ENCODE results near the gene CD3G.
"Not testable (repeated sequence)": the region's sequence is repeated elsewhere in the genome, so short reads cannot be mapped to it uniquely, and the experiment has no call there.

Gene CD3G

DNA sequence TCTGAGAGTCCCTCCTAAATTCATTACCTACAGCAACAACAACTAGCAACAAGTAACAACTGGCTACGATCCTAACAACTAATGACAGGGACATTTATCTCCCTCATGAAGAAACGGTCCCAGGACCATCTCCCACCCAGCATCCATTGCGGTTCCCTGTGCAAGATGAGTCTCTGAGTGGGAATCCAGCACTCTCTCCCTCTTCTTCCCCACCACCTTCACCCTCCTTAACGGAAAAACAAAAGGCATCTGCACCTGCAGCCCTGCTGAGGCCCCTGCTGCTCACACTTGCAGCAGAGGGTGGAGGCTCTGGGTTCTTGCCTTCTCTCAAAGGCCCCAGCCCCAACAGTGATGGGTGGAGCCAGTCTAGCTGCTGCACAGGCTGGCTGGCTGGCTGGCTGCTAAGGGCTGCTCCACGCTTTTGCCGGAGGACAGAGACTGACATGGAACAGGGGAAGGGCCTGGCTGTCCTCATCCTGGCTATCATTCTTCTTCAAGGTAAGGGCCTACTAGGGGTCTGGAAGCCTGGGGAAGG is at the start of gene CD3G:
CD3G (plus strand) TSS at position 364 of the 535 bp plus-strand sequence; CDS start at position 444, 80 bp downstream.
- DNase-seq (ENCODE audit: low read depth in 2 of 2), result peak; percentile 55 to 58

DNA sequence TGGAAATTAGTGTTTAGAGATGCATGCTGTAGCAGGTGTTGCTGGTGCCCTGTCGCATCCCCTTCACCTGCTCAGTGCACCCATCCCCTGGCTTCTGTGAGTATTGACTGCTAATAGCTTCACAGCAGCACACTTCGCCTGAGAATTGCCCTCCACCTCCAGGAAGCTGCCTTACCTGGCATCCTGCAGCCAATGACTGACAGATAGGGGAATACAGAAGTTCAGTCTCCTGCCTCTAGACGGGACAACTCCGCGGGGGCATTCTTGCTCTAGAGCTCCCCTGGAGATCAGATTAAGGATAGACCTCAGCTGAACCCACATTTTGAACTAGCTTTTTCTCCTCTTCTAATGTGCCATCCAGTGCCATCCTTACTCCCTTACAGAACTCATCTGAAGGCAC is 48.9 kb upstream of the CD3G start:
- DNase-seq (ENCODE audit: low read depth in 2 of 2), result no peak

DNA sequence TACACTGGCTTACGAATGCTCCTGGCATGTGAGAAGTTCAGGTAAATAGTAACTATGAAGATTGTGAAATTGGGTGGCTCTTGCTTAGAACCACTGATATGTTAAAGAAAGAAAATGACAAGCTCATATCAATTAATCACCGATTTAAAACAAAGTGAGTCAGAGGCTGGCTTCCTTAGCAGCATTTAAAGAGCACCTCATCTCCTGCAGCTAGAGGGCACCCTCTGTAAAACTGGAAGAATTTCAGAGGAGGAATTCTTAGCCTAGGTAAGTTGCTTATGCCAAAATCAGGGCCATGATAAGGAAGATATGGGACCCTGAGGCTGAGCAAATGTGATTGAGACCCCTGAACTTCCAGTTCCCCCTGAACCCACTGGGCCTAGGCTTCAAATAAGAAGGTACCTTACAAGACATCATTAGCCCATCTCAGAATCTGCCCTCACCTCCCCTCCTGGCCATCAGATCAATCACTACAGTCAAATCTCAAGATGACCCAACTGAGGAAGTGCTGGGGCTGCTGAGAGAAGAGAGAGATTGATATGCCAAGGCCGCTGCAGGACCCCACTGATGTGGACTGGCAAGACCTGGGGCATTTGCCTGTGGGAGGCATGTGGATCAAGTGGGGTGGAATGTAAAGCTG is 48.2 kb upstream of the CD3G start:
- no peak for DNase-seq (ENCODE audit: low read depth in 2 of 2)

DNA sequence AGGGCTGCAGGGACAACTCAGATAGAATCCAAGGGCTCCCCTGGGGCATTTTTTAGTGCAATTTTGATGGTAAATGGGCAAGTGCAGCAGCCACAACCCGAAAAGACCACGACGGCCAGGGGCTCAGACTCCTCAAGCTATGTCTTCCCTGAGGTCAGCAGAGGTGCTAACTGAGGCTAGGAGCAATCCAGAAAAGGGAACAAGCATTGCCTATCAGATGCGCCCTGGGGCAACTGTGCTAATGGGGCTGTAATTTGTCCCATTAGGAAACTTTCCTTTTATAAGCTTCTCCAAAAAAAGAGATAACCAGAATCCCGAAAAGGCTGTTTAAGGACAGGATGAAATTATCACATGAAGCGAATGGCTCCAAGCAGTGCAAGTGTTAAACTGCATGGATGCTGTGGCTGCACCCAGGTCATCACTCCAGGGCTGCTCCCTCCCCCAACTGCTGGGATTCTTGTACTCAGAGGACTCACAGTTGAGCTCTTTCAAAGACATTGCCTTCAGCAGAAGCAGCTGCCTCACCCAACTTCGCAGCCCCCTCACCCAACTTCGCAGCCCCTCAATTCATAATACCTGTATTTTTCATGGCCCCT is 42.4 kb upstream of the CD3G start:
- no peak for DNase-seq (ENCODE audit: low read depth in 2 of 2)

DNA sequence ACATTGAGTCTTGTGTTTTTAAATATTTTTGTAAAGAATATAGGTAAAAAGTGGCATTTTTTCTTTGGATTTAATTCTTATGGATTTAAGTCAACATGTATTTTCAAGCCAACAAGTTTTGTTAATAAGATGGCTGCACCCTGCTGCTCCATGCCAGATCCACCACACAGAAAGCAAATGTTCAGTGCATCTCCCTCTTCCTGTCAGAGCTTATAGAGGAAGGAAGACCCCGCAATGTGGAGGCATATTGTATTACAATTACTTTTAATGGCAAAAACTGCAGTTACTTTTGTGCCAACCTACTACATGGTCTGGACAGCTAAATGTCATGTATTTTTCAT is 39.9 kb upstream of the CD3G start:
- no peak for DNase-seq (ENCODE audit: low read depth in 2 of 2)

DNA sequence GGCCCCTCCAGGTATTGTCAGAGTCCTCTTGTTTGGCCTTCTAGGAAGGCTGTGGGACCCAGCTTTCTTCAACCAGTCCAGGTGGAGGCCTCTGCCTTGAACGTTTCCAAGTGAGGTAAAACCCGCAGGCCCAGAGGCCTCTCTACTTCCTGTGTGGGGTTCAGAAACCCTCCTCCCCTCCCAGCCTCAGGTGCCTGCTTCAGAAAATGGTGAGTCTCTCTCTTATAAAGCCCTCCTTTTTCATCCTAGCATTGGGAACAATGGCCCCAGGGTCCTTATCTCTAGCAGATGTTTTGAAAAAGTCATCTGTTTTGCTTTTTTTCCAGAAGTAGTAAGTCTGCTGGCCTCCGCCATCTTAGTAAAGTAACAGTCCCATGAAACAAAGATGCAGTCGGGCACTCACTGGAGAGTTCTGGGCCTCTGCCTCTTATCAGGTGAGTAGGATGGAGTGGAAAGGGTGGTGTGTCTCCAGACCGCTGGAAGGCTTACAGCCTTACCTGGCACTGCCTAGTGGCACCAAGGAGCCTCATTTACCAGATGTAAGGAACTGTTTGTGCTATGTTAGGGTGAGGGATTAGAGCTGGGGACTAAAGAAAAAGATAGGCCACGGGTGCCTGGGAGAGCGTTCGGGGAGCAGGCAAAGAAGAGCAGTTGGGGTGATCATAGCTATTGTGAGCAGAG is 39.4 kb upstream of the CD3G start, which contains the start of gene CD3E:
CD3E (plus strand) TSS at position 163 of the 681 bp plus-strand sequence; CDS start at position 386, 223 bp downstream.
- peak; percentile 38 to 59 for DNase-seq (ENCODE audit: low read depth in 2 of 2)

DNA sequence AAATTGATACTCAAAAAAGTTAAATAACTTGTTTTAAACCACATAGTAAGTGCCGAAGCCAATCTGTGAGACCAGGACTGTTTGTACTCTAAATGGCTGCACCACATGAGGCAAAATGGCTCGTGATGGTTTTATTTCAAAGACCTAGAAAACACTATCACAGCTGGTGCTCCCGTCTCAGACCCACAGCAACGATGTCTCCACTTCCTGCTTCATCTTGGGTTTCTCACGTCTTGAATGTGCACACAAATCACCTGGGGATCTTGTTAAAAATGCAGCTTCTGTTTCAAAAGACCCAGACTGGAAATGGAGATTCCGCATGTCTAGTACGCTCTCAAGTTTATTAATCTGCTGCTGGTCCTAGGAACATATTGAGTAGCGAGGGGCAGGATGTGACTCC is 38.4 kb upstream of the CD3G start:
- DNase-seq (ENCODE audit: low read depth in 2 of 2), result no peak

DNA sequence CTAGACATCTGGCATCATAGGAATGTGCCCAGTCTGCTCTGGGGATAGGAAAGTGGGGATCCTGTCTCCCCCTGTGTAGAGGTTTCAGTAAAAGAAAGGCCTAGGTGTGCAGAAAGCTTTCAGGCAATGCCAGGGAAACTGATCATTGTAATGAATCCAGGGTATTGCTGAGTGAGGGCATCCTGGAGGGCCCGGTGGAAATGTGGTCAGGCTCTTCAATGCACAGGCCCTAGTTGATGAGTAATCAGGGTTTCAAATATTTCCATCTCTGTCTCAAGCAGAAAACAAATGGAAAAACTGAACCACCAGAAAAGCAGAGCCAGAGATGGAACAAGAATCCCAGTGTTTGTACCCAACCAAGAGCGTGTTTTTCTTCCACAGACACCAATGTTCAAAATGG is 37.6 kb upstream of the CD3G start:
- DNase-seq (ENCODE audit: low read depth in 2 of 2), result no peak

DNA sequence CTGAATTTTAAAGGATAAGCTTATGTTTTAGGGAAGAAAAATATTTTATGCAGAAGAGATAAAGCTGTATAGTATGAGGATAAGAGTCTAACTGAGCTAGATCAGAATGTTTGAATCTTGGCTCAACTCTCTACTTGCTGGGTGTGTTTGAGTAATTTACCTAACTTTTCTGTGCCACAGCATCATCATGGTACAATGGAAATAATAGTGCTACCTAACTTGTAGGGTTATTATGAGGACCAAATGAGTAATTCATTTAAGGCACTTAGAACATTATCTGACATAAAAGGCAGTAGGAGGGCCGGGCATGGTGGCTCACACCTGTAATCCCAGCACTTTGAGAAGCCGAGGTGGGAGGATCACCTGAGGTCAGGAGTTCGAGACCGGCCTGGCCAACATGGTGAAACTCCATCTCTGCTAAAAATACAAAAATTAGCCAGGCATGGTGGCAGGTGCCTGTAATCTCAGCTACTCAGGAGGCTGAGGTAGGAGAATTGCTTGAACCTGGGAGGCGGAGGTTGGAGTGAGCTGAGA is 35.1 kb upstream of the CD3G start:
- DNase-seq (ENCODE audit: low read depth in 2 of 2), result not testable (repeated sequence)

DNA sequence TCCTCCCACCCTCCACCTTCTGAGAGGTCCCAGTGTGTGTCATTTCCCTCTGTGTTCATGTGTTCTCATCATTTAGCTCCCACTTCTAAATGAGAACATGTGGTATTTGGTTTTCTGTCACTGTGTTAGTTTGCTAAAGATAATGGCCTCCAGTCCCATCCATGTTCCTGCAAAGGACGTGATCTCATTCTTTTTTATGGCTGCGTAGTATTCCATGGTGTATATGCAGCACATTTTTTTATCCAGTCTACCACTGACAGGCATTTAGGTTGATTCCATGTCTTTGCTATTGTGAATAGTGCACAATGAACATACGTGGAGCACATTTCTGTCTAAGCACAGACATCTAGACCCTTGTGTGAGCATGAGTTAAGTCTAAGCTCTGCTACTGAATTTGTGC is 33.9 kb upstream of the CD3G start:
- no peak for DNase-seq (ENCODE audit: low read depth in 2 of 2)

DNA sequence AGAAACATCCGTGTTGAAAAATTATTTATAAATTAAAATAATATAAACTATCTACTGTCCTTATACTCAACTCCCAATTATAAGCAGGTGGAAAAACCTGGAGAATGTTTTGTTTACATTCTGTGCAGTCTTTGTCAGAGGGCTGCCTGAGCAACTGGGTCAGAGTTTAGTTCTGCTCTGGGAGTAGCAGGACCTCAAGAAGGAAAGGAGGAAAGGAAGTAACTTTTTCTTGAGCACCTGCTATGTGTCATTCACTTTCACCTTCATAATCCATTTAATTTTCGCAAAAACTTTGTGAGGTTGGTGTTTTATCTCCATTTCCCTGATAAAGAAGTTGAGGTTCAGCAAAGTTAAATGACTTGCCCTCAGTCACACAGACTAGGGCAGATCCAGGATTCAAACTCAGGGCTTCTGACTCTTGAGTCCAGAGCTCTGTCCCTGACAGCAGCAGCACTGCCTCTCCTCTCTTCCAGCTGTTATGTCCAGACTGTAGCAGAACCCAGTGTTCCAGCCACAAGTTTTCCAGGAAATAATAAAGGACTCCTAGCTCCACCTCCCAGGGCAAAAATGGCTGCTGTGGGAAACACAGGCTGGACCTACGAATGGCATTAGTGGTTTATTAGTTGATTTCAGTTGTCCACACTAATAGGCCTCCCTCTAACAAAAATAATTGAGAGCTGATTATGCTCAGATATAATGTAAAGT is 33.2 kb upstream of the CD3G start:
- no peak for DNase-seq (ENCODE audit: low read depth in 2 of 2)

DNA sequence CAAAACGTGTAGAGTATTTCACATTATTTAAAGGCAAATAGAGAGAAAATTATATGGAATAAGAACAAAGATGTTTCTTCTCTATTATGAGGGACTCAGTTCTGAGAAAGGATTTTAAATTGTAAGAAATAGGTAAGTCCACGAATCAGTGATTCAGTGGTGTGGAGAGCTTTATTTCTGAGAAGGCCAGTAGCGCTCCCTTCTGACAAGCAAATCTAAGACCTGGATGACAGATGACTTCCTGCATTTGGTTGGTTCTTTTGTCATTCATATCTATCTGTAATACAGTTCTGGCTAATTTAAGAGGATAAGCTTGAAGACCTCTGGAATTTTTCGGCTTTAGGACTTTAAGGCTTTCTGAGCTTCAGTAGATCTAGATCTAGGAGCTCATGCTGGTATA is 32.6 kb upstream of the CD3G start:
- DNase-seq (ENCODE audit: low read depth in 2 of 2), result no peak

DNA sequence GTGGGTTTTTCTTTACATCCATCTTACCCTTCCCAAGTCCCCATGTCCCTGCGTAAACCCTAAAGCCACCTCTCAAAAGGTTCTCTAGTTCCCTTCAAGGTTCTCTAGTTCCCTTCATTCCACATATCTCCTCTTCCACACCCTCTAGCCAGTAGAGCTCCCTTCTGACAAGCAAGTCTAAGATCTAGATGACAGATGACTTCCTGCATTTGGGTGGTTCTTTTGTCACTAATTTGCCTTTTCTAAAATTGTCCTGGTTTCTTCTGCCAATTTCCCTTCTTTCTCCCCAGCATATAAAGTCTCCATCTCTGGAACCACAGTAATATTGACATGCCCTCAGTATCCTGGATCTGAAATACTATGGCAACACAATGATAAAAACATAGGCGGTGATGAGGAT is 31.8 kb upstream of the CD3G start:
- no peak for DNase-seq (ENCODE audit: low read depth in 2 of 2)

DNA sequence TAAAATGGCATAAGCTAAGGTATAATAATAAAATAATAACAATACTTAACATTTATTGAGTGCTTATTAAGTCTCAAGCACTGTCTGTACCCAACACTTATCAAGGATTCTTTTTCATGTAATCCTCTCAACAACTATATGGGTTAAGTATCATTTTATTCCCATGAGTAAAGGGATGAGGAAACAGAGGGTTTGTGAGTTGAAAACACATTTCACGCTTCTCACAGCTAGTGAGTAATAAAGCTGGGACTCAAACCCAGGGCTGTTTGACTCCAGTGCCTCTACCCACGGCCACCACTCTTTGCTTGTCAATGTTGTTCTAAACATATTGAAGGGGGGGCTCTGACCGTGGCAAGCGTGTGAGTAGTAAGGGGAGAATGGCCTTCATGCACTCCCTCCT is 30.9 kb upstream of the CD3G start:
- no peak for DNase-seq (ENCODE audit: low read depth in 2 of 2)

DNA sequence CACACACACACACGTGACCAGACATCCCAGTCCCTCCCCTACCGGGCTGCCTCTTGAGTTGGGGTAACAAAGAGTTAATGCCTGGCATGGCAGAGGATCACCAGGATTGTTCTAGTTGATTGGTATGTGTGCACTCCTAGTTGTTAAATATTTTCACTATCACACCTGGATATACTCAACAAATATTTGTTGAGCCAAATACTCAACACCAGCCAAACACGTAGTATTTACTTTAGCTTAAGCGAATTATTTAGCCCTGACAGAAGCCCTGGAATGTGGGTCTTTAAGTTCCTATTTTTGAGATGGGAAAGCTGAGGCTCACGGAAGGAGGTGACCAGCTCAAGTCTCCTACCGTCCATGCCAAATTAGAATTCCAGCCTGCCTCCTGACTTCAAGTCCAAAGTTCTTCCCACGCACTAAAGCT is 29.1 kb upstream of the CD3G start:
- DNase-seq (ENCODE audit: low read depth in 2 of 2), result no peak

DNA sequence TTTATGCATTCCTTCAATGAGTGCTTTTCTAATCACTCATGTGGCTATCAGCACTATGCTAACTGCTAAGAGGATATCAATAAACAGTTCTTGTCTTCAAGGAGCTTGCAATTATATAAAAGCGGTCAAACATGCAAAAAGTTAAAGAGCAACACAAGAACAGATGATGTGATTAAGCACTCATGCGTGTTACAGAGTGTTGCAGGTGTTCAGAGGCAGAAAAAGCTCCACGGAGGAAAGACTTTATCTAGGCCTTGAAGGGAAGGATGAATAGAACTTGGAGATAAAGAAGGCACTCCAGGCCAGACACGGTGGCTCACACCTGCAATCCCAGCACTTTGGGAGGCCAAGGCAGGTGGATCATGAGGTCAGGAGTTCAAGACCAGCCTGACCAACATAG is 26.0 kb upstream of the CD3G start:
- no peak for DNase-seq (ENCODE audit: low read depth in 2 of 2)

DNA sequence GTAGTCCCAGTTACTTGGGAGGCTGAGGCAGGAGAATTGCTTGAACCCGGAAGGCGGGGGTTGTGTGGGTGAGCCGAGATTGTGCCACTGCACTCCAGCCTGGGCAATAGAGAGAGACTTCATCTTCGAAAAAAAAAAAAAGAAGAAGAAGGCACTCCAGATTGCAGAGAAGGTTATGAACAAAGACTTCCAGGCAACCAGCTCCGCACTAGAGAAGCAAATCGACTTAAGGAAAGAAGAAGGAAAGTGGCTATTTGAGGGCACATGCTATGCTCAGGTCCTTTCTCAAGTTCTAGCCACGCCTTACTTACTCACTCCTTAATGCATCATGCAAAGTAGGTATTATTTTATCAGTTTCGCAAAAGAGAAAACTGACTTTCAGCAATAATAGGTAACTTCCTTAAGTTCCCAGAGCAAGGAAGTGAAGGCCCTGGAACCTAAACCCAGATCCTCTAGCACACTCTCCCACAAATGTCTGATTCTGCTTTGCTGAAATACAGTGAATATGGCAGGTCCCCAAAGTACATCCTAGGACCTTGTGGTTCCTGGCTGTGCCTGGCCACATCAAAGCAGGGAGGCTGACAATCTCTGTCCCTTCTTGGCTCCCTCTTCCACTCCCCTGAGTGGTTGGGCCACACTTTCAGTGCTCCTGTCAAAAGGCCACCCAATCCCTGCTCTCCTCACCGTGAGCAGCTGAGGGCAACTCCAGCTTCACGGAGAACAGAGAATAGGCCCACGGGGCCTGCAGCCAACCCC is 25.4 kb upstream of the CD3G start:
- DNase-seq (ENCODE audit: low read depth in 2 of 2), result no peak

DNA sequence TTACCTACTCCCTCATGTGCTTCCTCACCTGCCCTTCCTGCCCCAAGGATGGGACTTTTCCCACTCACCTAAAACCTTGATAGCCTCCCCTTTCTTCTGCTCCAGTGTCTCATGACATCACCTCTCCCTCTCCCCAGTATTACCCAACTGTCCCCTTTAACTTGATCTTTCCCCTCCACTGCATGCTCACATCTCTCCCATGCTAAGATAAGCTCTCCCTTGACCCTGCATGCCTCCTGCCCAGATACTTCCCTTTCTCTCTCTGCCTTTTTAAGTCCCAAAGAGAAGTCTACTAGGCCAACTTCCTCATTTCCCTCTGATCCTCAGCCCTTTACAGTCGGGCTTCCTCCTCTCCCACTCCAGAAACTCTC is 24.8 kb upstream of the CD3G start:
- no peak for DNase-seq (ENCODE audit: low read depth in 2 of 2)

DNA sequence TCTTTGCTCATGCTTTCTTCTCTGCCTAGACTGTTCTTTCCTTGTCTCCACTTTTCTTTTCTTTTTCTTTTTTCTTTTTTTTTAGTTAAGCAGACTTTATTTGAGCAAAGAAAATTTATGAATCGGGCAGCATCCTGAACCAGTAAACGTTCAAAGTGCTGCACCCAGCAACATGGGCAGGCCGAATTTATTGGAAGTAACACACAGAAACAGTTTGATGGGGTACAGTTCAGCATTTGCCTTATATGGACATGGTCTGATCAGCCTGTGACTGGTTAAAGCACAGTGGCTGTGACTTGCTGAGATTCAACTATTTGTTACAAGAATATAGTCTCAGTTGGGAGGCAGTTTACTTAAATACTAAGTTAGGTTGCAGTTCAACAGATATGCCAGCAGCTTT is 23.6 kb upstream of the CD3G start:
- no peak for DNase-seq (ENCODE audit: low read depth in 2 of 2)

DNA sequence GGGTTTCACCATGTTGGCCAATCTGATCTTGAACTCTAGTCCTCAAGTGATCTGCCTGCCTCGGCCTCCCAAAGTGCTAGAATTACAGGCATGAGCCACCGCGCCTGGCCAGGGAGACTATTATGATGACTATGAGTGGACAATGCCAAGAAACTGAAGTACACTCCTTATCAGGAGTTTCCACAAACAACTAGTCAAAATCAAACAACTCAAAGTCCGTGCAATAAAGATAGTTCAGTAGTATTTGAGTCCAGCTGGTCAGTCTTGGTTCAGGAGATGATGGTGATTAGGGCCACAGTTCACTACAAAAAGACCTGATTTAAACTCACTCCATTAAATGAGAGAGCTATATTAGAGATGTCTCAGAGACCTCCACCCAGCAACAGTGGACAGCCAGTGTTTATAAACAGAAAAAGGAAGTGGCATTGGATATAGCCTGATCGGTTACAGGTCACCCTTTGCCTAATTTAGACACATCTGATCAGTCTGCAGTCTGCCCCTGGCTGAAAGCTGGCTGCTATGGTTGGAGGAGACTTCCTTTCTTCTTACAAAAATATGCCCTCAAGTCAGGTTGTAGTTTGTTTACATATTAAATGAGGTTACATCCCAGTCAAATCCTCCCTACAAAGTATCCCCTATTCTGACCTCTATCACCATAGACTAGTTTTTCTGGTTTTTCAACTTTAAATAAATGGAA is 22.6 kb upstream of the CD3G start:
- DNase-seq (ENCODE audit: low read depth in 2 of 2), result no peak

DNA sequence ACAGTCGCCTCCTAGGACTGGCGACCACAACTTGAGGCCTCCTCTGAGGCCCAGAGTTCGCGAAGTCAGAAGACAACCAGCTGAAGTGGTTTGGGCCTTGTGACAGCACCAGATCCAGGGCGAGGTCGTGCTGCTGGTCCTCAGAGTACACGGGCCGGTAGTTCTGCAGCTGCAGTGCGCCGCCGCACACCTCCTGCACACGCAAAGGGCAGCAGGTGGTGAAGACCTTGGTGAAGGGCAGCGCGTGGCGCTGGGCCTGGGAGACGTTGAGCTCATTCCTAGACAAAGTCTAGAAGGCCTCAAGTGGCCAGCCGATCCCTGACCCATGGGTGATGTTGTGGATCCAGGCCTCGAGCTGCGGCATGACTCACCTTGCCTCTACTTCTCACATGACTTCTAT is 21.4 kb upstream of the CD3G start:
- no peak for DNase-seq (ENCODE audit: low read depth in 2 of 2)
